ENCODE measurements around the gene FXYD5.

The FXYD5 gene

DNA sequence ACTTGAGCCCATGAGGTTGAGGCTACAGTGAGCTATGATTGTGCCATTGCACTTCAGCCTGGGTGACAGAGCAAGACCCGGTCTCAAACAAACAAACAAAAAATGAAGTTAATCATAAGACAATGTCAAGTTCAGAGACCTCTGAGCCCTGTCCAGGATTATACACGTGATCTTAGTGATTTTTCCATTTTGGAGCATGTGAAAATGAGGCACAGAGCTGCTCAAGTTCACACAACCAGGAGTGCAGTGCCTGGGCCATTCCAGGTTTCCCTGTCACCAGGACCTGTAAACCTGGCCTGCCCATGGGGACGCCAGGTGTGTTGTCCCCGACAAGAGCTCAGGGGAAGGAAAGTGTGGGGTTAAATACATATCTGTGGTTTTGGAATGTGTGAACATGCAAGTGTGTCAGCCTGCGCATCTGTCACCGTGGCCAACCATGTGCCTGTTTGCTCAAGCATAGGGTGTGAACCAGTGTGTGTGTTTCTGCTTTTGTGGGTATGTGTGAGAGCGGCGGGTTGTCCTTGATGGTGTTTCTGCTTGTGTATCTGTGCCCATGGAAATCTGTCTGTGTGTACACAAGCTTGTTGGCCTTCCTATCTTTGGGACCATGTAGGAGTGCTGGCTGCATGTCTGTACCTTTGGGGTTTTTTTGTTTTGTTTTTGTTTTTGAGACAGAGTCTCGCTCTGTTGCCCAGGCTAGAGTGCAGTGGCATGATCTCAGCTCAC is 17.4 kb upstream of the FXYD5 start:
- no peak for TF ChIP-seq POLR2A (IDR thresholded peaks at IDR 0.05; ENCODE audit: low read depth, low read length)
- DNase-seq (ENCODE audit: insufficient read length, low spot score) (no peak), FAIRE-seq (no peak)

DNA sequence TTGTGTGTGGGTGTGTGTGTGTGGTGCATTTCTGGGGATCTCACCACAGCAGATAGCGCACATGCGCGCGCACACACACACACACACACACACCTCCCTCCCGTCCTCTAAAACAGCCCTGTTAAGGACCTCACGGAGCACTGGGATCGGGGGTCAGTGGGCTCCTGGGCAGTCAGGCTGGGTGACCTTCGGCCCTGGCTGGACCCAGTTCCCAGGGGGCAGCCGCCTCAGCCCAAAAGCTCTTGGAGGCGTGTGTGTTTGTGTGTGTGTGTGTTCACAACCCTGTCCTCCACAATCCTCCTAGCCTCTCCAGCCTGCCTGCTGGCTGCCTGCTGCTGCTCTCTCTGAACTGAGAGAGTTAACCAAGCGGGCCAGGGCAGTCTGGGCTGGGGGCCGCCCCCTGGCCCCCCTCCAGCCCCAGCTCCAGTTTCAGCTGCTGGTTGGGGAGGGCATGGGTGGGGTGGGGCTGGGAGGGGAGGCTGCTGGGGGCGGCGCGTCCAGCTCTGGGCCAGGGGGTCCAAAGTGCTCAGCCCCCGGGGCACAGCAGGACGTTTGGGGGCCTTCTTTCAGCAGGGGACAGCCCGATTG is 16.1 kb upstream of the FXYD5 start, which contains the start of gene FXYD1:
TSS of gene FXYD1 (plus strand) at position 520 of the 588 bp plus-strand sequence. CDS start 1,256 bp downstream, outside the sequence.
- FAIRE-seq (no peak), DNase-seq (ENCODE audit: insufficient read length, low spot score) (no peak)
- TF ChIP-seq POLR2A (IDR thresholded peaks at IDR 0.05; ENCODE audit: low read depth, low read length), result no peak

DNA sequence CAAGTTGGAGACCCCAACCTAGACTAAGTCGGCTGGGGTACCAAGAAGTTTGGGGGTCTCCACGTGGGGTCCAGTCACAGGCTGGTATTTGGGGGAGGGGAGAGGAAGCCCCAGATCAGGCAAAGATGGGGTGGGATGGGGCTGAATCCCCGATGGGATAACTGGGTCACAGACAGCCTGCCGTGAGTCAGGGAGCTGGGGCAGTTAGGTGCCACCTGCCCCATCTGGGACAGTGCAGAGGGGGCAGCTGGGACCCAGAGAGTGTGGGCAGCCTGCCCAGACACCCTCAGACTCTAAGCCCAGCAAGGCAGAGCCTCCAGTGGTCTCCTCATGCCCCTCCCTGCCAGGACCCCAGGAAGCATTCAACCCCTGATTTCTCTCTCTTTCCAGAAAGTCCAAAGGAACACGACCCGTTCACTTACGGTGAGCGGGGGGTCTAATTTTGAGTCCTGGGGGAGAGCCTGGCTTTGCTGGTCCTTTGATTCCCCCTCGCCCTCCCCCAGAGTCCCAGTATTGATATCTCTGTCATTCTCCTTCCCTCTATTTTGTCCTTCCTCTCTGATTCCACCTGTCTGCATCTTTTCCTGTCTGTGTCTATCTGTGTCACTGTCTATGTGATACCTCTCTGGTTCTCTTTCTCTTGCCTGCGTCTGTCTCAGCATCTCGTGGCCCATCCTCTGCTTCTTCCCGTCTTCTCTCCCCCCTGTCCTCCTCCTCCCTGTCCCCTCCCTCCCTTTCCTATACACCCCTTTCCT is 14.2 kb upstream of the FXYD5 start:
- TF ChIP-seq POLR2A (IDR thresholded peaks at IDR 0.05; ENCODE audit: low read depth, low read length), result no peak
- no peak for DNase-seq (ENCODE audit: insufficient read length, low spot score)
- FAIRE-seq, result no peak

GRCh38 chr19:35140962-35141836 is 13.3 kb upstream of the FXYD5 start:
- FAIRE-seq, result no peak
- TF ChIP-seq POLR2A (IDR thresholded peaks at IDR 0.05; ENCODE audit: low read depth, low read length), result no peak
- peak; percentile 99 for DNase-seq (ENCODE audit: insufficient read length, low spot score)

GRCh38 chr19:35141837-35142605 is 12.5 kb upstream of the FXYD5 start:
- FAIRE-seq (no peak), DNase-seq (ENCODE audit: insufficient read length, low spot score) (no peak)
- TF ChIP-seq POLR2A (IDR thresholded peaks at IDR 0.05; ENCODE audit: low read depth, low read length), result no peak

DNA sequence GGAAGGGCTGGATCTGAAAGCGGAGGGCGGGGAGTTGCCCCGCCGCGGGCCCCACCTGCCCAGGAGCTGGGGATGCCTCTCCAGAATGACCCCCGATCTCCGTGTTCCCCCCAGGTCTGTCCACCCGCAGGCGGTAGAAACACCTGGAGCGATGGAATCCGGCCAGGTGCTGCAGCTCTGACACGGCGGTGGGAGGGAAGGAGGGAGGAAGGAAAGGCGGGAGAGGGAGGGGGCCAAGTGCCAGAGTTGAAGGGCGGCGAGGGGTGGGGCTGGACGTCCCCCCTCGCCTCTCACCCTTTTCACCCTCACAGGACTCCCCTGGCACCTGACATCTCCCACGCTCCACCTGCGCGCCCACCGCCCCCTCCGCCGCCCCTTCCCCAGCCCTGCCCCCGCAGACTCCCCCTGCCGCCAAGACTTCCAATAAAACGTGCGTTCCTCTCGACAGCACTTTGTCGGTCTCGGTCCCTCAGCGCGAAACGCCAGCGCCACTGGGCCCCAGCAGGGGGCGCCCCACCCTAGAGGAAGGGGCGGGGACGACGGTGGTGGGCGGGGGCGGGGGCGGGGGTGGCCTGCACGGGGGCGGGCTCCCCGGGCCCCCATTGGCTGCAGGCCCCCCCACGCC is 11.8 kb upstream of the FXYD5 start:
- FAIRE-seq (no peak), DNase-seq (ENCODE audit: insufficient read length, low spot score) (no peak)
- TF ChIP-seq POLR2A (IDR thresholded peaks at IDR 0.05; ENCODE audit: low read depth, low read length), result no peak

DNA sequence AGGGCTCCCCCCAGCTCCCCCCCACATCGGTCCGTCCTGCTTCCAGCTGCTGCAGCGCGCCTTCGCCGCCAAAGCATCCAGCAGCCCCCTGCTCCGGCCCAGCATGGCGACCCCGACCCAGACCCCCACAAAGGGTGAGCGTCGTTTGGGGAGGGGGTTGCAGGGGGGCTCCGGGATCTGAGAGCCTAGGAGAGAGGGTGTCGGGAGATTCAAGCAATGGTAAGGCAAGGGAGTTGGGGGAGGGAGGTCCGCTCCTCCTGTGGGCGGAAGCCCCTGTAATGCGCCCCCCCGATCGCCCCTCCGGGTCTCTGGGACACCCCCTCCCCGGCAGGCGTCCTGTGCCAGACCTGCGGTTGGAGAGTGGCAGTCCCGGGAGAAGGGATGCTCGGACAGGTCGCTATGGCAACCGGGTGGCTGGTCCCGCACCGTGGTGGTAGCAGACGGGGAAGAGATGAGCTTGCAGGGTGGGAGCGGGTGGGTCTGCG is 11.3 kb upstream of the FXYD5 start, which contains the start of gene FXYD7:
TSS of gene FXYD7 (plus strand) at position 25 of the 485 bp plus-strand sequence. CDS start at position 104, 79 bp downstream.
- FAIRE-seq (no peak), DNase-seq (ENCODE audit: insufficient read length, low spot score) (no peak)
- no peak for TF ChIP-seq POLR2A (IDR thresholded peaks at IDR 0.05; ENCODE audit: low read depth, low read length)

DNA sequence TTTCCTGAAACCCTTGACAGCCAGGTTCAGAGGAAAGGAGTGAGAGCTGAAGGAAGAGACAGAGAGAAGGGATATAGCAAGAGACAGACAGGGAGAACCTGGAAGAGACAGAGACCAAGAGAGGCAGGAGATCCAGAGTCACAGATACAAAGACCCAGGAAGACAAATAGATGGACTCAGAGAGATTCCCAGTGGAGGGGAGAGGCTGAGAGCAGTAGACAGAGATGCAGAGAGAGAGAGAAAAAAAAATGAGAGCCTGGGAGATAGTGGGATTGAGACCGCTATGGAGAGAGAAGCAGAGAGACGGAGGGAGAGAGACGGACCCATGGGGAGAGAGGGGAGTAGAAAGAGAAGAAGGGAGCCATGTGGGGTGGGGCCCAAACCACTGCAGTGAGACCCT is 10.7 kb upstream of the FXYD5 start:
- DNase-seq (ENCODE audit: insufficient read length, low spot score), result no peak
- no peak for TF ChIP-seq POLR2A (IDR thresholded peaks at IDR 0.05; ENCODE audit: low read depth, low read length)
- FAIRE-seq, result no peak

- no peak for DNase-seq (ENCODE audit: insufficient read length, low spot score)
- no peak for FAIRE-seq
- no peak for TF ChIP-seq POLR2A (IDR thresholded peaks at IDR 0.05; ENCODE audit: low read depth, low read length)
Observed at GRCh38 chr19:35144259-35144599, 10.3 kb upstream of the FXYD5 start.

DNA sequence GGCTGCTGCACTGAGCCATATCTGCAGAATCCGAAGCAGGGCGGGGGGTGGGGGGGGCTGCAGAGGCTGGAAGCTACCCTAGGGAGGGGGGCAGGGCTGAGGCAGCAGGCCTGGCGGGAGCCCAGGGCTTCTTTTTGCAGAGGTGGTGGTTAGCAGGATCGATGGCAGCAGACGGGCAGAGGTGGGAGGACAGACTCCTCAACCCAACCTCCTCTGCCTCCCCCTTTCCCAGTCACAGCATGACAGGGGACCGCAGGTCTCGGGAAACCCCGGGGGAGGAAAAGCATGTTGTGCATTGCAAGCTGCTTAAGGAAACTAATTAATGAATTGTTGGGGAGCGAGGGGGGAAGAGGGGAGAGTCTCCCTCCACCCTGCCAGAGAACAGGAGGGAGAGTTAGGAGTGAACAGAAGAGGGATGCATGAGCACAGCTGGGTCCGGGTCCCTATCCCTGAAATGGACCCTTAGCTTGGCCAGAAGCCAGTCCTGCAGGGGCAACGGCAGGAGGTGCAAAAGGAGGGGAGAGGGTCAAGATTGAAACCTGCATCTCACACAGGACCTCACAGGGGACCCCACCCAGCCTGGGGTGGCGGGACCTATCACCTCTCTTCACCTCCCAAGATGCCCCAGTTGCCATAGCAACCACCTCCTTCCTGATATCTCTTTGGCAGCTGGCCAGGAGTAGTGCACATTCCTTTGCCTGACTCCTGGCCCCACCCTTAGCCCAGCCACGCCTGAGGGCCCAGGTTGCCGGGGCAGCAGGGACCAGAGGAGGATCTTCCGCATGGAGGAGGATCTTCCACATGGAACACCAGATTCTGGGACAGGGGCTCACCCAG is 9.7 kb upstream of the FXYD5 start:
- DNase-seq (ENCODE audit: insufficient read length, low spot score) (peak; percentile 81), FAIRE-seq (no peak)
- no peak for TF ChIP-seq POLR2A (IDR thresholded peaks at IDR 0.05; ENCODE audit: low read depth, low read length)

- FAIRE-seq (no peak), DNase-seq (ENCODE audit: insufficient read length, low spot score) (no peak)
- TF ChIP-seq POLR2A (IDR thresholded peaks at IDR 0.05; ENCODE audit: low read depth, low read length), result no peak
Observed at GRCh38 chr19:35146746-35147459, 7.6 kb upstream of the FXYD5 start.

Measured in H54 (cell line).